Cardiac fibroblast (primary cell): Measurements from ENCODE around the gene CENATAC.

Experiments
- DNase-seq, 2 donors: peaks; one replicate each; pipeline versions ENCODE4 v3.0.0 to v3.0.0-alpha.2; 2010; ENCODE audit warnings: low read depth in 2 of 2
- H3K4me3 ChIP-seq, 2 donors: replicated peaks in 1 of 2; 1 replicate in 1 of 2; 2 replicates in 1 of 2; pipeline ENCODE4 v1.5.1; 2011; ENCODE audit warnings: low read depth in 2 of 2, low read length in 2 of 2, mild to moderate bottlenecking in 2 of 2, moderate library complexity in 1 of 2
- CTCF ChIP-seq: IDR thresholded peaks from one replicate; pipeline ENCODE4 v1.5.1; 2011; ENCODE audit warnings: low read depth, mild to moderate bottlenecking, low read length, inconsistent platforms

The CENATAC gene

GRCh38 chr11:119042927-119043326 lies 45.0 kb downstream of the CENATAC start:
- TF ChIP-seq CTCF, result no peak
- H3K4me3 ChIP-seq, result no peak overlapping the region
- no peak for DNase-seq

- H3K4me3 ChIP-seq, result no peak overlapping the region
- TF ChIP-seq CTCF, result peak; percentile 8
- DNase-seq, result no peak
Observed at GRCh38 chr11:119044708-119045107, 46.8 kb downstream of the CENATAC start.

DNA sequence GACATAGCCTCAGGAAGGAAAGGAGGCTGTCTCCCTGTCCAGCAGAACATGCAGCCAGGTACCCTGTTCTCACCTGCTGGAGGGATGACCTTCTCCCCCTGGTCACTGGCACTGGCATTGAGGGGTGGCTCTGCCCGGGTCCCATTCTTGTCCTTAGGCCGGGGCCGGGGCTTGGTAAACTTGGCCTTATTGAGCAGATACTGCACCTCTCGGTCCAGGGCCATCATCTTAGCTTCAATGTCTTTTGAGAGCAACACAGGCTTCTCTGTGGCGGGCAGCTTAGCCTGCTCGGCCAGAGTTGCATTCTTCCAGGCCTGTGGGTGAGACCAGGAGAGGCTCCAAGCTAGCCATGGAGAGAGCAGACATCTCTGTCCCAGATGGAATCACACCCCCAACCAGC lies 48.6 kb downstream of the CENATAC start:
- no peak for TF ChIP-seq CTCF
- DNase-seq, result no peak
- H3K4me3 ChIP-seq, result no peak overlapping the region

DNA sequence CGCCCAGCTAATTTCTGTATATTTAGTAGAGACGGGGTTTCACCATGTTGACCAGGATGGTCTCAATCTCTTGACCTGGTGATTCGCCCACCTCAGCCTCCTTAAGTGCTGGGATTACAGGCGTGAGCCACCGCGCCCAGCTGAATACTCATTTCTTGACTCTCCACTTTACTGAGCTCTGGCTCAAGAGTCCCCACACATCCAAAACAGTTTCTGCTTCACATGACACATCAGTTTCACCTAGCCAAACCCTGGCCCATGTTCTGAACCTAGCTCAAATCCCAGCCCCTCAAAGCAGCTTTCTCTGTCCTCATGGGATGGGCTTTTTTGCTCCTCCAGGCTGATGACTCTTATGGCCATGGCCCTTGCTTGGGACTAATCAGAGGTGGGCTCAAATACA lies 49.3 kb downstream of the CENATAC start:
- no peak overlapping the region for H3K4me3 ChIP-seq
- no peak for TF ChIP-seq CTCF
- no peak for DNase-seq

DNA sequence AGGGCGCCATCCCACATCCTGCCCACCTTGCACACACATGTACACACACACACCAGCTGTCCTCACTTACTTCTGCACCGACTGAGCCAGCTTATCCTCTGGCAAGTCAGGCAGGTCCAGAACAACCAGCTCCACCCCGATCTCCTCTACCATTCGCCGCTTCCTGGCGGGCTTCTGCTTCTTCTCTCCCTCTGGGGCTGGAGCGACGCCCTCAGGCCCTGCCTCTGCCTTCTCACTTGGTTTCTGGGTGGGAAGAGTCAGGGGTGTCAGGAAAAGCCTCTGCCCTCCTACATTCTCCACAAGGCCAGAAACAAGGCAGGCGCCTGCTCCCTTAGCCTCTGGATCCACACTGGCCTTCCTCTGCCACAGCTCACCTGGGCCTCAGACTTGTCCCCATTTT lies 50.7 kb downstream of the CENATAC start:
- H3K4me3 ChIP-seq, result no peak overlapping the region
- TF ChIP-seq CTCF, result no peak
- no peak for DNase-seq

DNA sequence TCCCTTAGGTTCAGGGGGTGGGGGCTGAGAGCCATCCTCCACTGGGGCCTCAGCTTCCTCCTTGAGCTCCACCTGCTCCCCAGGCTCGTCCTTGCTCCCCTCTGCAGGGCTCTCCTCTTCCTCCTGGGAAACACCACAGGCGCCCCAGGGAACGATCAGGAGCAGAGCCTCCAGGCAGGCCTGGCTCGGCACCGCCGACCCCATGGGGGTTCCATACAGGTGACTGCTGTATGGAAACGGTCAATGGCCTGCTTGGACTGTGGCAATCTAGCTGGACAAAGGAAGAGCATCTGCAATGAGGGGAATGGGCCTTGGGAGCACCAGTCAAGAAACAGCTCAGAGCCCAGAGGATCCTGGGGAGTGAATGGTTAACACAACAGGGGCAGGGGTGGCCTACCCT lies 51.1 kb downstream of the CENATAC start:
- TF ChIP-seq CTCF, result no peak
- H3K4me3 ChIP-seq, result no peak overlapping the region
- DNase-seq, result no peak

DNA sequence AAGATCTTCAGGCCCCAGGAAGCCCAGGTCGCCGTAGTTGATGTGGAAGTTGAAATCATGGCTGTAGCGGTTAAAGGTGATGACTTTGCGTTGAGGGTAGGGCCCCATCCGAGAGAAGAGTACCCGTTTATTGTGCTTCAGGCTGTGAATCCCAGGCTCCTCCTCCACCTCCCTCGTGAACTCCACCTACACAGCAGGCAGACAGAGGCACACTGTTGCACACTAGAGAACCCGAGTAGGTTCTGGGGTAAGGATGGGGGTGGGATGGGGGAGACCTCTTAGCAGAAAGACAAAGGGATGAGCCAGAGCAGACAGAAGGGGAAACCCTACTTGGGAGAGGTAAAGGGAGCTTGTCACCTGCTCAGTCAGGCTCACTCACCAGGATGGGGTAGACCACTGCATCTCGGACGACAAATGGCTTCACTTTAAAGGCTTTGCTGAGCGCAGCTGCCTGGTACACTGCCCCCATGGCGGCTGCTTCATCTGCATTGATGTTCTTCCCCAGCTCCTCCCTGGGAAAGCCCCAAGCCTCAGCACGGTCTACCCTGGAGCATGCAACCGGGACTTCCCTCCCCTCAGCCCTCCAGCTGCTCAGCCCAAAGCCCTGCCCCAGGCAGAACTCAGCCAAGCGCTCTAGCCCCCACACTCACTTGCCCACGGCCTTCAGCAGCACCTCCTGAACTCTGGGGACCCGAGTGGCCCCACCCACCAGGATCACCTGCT lies 53.7 kb downstream of the CENATAC start:
- no peak overlapping the region for H3K4me3 ChIP-seq
- DNase-seq, result no peak
- no peak for TF ChIP-seq CTCF
